H9 (cell line): ENCODE results near the gene FGF3. TPM values are rescaled to one million over a fixed set of nuclear protein-coding genes. Genes with fewer than 3 reads are reported as not detected.

ENCODE experiments used
- DNase-seq: peaks from one replicate; pipeline ENCODE4 v3.0.0-alpha.2; 2017
- H2AFZ ChIP-seq: one replicate; pipeline ENCODE4 v1.6.1; 2013; ENCODE audit warnings: mild to moderate bottlenecking, low read length, control low read depth, moderate library complexity
- H2AK5ac ChIP-seq: 2 replicates; pipeline ENCODE4 v1.6.1; 2013; ENCODE audit warnings: low read length, control low read depth, mixed read lengths; ENCODE audit not compliant: insufficient read length
- H2BK120ac ChIP-seq: one replicate; pipeline ENCODE4 v1.6.1; 2013; ENCODE audit warnings: low read depth, mild to moderate bottlenecking, low read length, control low read depth, inconsistent platforms; ENCODE audit not compliant: poor library complexity, severe bottlenecking
- H2BK12ac ChIP-seq: 2 replicates; pipeline ENCODE4 v1.6.1; 2013; ENCODE audit warnings: low read length, control low read depth, mixed read lengths, low read depth; ENCODE audit not compliant: insufficient read length
- H2BK15ac ChIP-seq: 2 replicates; pipeline ENCODE4 v1.6.1; 2013; ENCODE audit warnings: low read depth, low read length, control low read depth
- H2BK20ac ChIP-seq: one replicate; pipeline ENCODE4 v1.6.1; 2013; ENCODE audit warnings: low read depth, mild to moderate bottlenecking, low read length, control low read depth, inconsistent platforms; ENCODE audit not compliant: poor library complexity, severe bottlenecking
- H2BK5ac ChIP-seq: 2 replicates; pipeline ENCODE4 v1.6.1; 2013; ENCODE audit warnings: low read length, control low read depth, mixed read lengths; ENCODE audit not compliant: insufficient read length
- H3K14ac ChIP-seq: 2 replicates; pipeline ENCODE4 v1.6.1; 2013; ENCODE audit warnings: low read length, control low read depth; ENCODE audit not compliant: insufficient read depth
- H3K18ac ChIP-seq: 2 replicates; pipeline ENCODE4 v1.6.1; 2013; ENCODE audit warnings: low read depth, mild to moderate bottlenecking, mixed read lengths, low read length, control low read depth; ENCODE audit not compliant: insufficient read length
- H3K23ac ChIP-seq: 2 replicates; pipeline ENCODE4 v1.6.1; 2013; ENCODE audit warnings: low read length, control low read depth, mixed read lengths, low read depth; ENCODE audit not compliant: insufficient read length
- H3K23me2 ChIP-seq: 2 replicates; pipeline ENCODE4 v1.6.1; 2013; ENCODE audit warnings: low read depth, mild to moderate bottlenecking, mixed read lengths, low read length, control low read depth; ENCODE audit not compliant: insufficient read length, poor library complexity, severe bottlenecking
- H3K27ac ChIP-seq: 2 replicates; pipeline ENCODE4 v1.5.1; 2013; ENCODE audit warnings: low read length, control low read depth, mixed read lengths, low read depth; ENCODE audit not compliant: insufficient read length
- H3K27me3 ChIP-seq: 2 replicates; pipeline ENCODE4 v1.6.1; 2013; ENCODE audit warnings: low read length, control low read depth, inconsistent platforms; ENCODE audit not compliant: insufficient read depth
- H3K4ac ChIP-seq: 2 replicates; pipeline ENCODE4 v1.6.1; 2013; ENCODE audit warnings: low read depth, mild to moderate bottlenecking, control low read depth, inconsistent platforms, low read length, moderate library complexity
- H3K4me1 ChIP-seq: 2 replicates; pipeline ENCODE4 v1.6.1; 2013; ENCODE audit warnings: low read length, control low read depth, inconsistent platforms; ENCODE audit not compliant: insufficient read depth
- H3K4me2 ChIP-seq: 2 replicates; pipeline ENCODE4 v1.6.1; 2013; ENCODE audit warnings: low read length, control low read depth, mixed read lengths; ENCODE audit not compliant: insufficient read length, insufficient read depth
- H3K56ac ChIP-seq: 2 replicates; pipeline ENCODE4 v1.6.1; 2013; ENCODE audit warnings: low read depth, mild to moderate bottlenecking, mixed read lengths, low read length, control low read depth; ENCODE audit not compliant: insufficient read length
- H3K79me1 ChIP-seq: 2 replicates; pipeline ENCODE4 v1.6.1; 2013; ENCODE audit warnings: low read depth, mild to moderate bottlenecking, moderate library complexity, low read length, control low read depth, inconsistent platforms; ENCODE audit not compliant: insufficient read depth, poor library complexity, severe bottlenecking
- H3K79me2 ChIP-seq: 2 replicates; pipeline ENCODE4 v1.6.1; 2013; ENCODE audit warnings: low read length, control low read depth, inconsistent platforms; ENCODE audit not compliant: insufficient read depth
- H3K9ac ChIP-seq: 2 replicates; pipeline ENCODE4 v1.6.1; 2013; ENCODE audit warnings: low read length, control low read depth, mixed read lengths; ENCODE audit not compliant: insufficient read length; ENCODE audit errors: extremely low read depth
- H3K9me3 ChIP-seq: one replicate; pipeline ENCODE4 v1.6.1; 2013; ENCODE audit warnings: low read depth, low read length, inconsistent platforms; ENCODE audit not compliant: control insufficient read depth
- H3T11ph ChIP-seq: one replicate; pipeline ENCODE4 v1.6.1; 2013; ENCODE audit warnings: mild to moderate bottlenecking, low read length, control low read depth, inconsistent platforms
- H4K20me1 ChIP-seq: one replicate; pipeline ENCODE4 v1.6.1; 2013; ENCODE audit not compliant: control insufficient read depth, insufficient read length, insufficient read depth
- H4K5ac ChIP-seq: 2 replicates; pipeline ENCODE4 v1.6.1; 2013; ENCODE audit warnings: low read depth, mild to moderate bottlenecking, mixed read lengths, low read length, control low read depth; ENCODE audit not compliant: insufficient read length
- H4K8ac ChIP-seq: replicated peaks from 2 replicates; pipeline ENCODE4 v1.6.1; 2013; ENCODE audit warnings: low read length, control low read depth, mixed read lengths, low read depth; ENCODE audit not compliant: insufficient read length
- H4K91ac ChIP-seq: 2 replicates; pipeline ENCODE4 v1.6.1; 2013; ENCODE audit warnings: low read depth, mild to moderate bottlenecking, moderate library complexity, mixed read lengths, low read length, control low read depth; ENCODE audit not compliant: insufficient read length
- H3K27ac Mint-ChIP-seq, 3 experiments: 2 replicates in 2 of 3; 3 replicates in 1 of 3; pipeline ENCODE4 v1.8.0; 2020 to 2021; ENCODE audit warnings: mixed read lengths in 3 of 3, mild to moderate bottlenecking in 1 of 3, moderate library complexity in 1 of 3
- H3K27me3 Mint-ChIP-seq: 2 replicates; pipeline ENCODE4 v1.8.0; 2021; ENCODE audit warnings: low read depth, mild to moderate bottlenecking, moderate library complexity, mixed read lengths
- H3K36me3 Mint-ChIP-seq, 3 experiments: 2 replicates in 2 of 3; 3 replicates in 1 of 3; pipeline ENCODE4 v1.8.0; 2020 to 2021; ENCODE audit warnings: low read depth in 3 of 3, mixed read lengths in 3 of 3; ENCODE audit not compliant: insufficient read depth in 1 of 3
- H3K4me1 Mint-ChIP-seq, 2 experiments: 2 replicates each; pipeline ENCODE4 v1.8.0; 2020; ENCODE audit warnings: mixed read lengths in 2 of 2
- H3K4me3 Mint-ChIP-seq, 2 experiments: 2 replicates in 1 of 2; 3 replicates in 1 of 2; pipeline ENCODE4 v1.8.0; 2020 to 2021; ENCODE audit warnings: mild to moderate bottlenecking in 2 of 2, mixed read lengths in 2 of 2, moderate library complexity in 1 of 2
- H3K9me3 Mint-ChIP-seq, 2 experiments: 2 replicates in 1 of 2; 3 replicates in 1 of 2; pipeline ENCODE4 v1.8.0; 2020; ENCODE audit warnings: mild to moderate bottlenecking in 2 of 2, mixed read lengths in 2 of 2, moderate library complexity in 1 of 2
- CTCF ChIP-seq: fragments of 200-600 bp; sonication (generic); conservative IDR thresholded peaks from 3 replicates; pipeline ENCODE4 v1.8.0; 2021; ENCODE audit warnings: antibody characterized with exemption, mild to moderate bottlenecking
- WGBS: extraction: QIAGEN DNeasy Blood & Tissue Kit; methylation state at CpG from one replicate; pipeline ENCODE4 v1.1.7; 2013; ENCODE audit warnings: missing lambda C conversion rate, low lambda C conversion rate, mixed read lengths; ENCODE audit not compliant: insufficient read length; ENCODE audit errors: extremely low coverage; 5-methylcytosine and 5-hydroxymethylcytosine counted together
- total RNA-seq: library from RNA; stranded (reverse); gene quantifications from 2 replicates; pipeline ENCODE4 v1.2.1, GENCODE V29; 2021

The FGF3 gene
- total RNA-seq, 1 experiment from 2014 or later = not detected

DNA sequence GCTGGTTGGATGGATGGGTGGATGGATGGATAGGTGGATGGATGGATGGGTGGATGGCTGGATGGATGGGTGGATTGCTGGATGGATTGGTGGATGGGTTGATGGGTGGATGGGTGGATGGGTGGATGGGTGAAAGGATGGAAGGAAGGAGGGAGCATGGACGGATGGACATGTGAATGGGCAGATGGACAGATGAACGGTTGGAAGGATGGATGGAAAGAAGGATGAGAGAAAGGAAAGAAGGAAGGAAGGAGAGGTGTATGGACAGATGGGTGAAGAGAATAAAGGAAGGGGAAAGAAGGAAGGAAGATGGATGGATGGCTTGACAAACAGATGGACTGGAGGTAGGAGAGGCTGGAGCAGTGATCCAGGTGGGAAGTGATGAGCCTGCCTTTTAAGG, 5.4 kb downstream of the FGF3 start:
- no peaks in the 10 kb centered on the region for H3K4me1 ChIP-seq
- H4K91ac ChIP-seq = no peak overlapping the region
- no peak overlapping the region for H3K9ac ChIP-seq
- no peak overlapping the region for H3K27ac ChIP-seq
- H3K4me3 Mint-ChIP-seq = no peak overlapping the region
- no peak overlapping the region for H2BK5ac ChIP-seq
- H3K79me2 ChIP-seq = no peaks in the 10 kb centered on the region
- no peak overlapping the region for H2BK120ac ChIP-seq
- peaks cover 77% of the 10 kb centered on the region for H3K27me3 Mint-ChIP-seq
- H4K5ac ChIP-seq = no peak overlapping the region
- H3K9me3 Mint-ChIP-seq = peaks cover 0 to 6% of the 10 kb centered on the region in 2 experiments; a peak in 2 of 5 replicates
- H3K4me1 Mint-ChIP-seq = peaks cover 4 to 11% of the 10 kb centered on the region in 2 experiments; a peak in 3 of 4 replicates
- no peak overlapping the region for H3K18ac ChIP-seq
- no peak overlapping the region for H4K8ac ChIP-seq
- TF ChIP-seq CTCF = no peak
- no peak overlapping the region for H2AFZ ChIP-seq
- H2BK12ac ChIP-seq = no peak overlapping the region
- no peak overlapping the region for H3K4me2 ChIP-seq
- no peak overlapping the region for H3K14ac ChIP-seq
- no peaks in the 10 kb centered on the region for H3K79me1 ChIP-seq
- H3K4ac ChIP-seq = no peak overlapping the region
- no peak overlapping the region for H3K27ac Mint-ChIP-seq
- peaks cover 2% of the 10 kb centered on the region for H4K20me1 ChIP-seq
- DNase-seq = no peak
- no peak overlapping the region for H3K23ac ChIP-seq
- no peak overlapping the region for H2BK15ac ChIP-seq
- H3K56ac ChIP-seq = no peak overlapping the region
- no peaks in the 10 kb centered on the region for H3K9me3 ChIP-seq
- H2AK5ac ChIP-seq = no peak overlapping the region
- 100% methylated on average over 1 of the region's 2 CpGs for WGBS
- no peak overlapping the region for H2BK20ac ChIP-seq
- peaks cover 39% of the 10 kb centered on the region for H3K27me3 ChIP-seq
- no peaks in the 10 kb centered on the region; a peak in 2 of 7 replicates for H3K36me3 Mint-ChIP-seq
- peaks cover 9% of the 10 kb centered on the region for H3K23me2 ChIP-seq
- no peak overlapping the region for H3T11ph ChIP-seq
